Stimulated activated naive CD8-positive, alpha-beta T cell treated with anti-CD3 and anti-CD28 coated beads, Interleukin-15, Interleukin-2, amounts not matched to agents 100 U/mL and 50 U/mL, for 24 hours (primary cell): Measurements from ENCODE around the gene ALG12.

Experiments used
- ATAC-seq: fragments of 150-1000 bp; cut with Tn5 transposase; one replicate; pipeline ENCODE4 v1.10.0; 2021
- DNase-seq: peaks from one replicate; pipeline ENCODE4 v3.0.0; 2021

The ALG12 gene

DNA sequence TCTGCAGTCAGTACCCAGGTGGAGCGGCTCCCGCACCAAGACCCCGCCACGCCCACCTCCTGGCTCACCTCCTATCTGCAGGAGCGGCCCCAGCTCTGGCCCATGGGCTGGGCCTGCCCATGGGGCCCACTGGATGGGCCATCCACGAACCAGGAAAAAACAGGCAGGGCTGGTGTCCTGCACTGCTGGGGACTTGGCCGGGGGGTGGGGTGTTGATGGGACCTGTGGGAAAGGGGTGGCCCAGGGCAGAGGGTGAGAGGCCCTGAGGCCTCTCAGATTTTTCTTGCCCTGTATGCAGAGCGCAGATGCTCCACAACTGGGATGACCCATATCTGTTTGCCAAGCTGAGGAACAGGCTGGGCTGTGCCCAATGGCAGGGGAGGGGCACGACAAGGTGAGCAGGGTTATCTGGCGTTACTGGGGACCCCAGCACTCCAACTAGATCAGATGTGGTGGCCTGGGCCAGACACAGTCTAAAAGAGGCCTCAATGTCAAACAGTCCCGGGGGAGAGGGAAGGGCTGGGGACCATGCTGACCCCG, 39.7 kb upstream of the ALG12 start:
- DNase-seq (no peak), ATAC-seq (no peak)

DNA sequence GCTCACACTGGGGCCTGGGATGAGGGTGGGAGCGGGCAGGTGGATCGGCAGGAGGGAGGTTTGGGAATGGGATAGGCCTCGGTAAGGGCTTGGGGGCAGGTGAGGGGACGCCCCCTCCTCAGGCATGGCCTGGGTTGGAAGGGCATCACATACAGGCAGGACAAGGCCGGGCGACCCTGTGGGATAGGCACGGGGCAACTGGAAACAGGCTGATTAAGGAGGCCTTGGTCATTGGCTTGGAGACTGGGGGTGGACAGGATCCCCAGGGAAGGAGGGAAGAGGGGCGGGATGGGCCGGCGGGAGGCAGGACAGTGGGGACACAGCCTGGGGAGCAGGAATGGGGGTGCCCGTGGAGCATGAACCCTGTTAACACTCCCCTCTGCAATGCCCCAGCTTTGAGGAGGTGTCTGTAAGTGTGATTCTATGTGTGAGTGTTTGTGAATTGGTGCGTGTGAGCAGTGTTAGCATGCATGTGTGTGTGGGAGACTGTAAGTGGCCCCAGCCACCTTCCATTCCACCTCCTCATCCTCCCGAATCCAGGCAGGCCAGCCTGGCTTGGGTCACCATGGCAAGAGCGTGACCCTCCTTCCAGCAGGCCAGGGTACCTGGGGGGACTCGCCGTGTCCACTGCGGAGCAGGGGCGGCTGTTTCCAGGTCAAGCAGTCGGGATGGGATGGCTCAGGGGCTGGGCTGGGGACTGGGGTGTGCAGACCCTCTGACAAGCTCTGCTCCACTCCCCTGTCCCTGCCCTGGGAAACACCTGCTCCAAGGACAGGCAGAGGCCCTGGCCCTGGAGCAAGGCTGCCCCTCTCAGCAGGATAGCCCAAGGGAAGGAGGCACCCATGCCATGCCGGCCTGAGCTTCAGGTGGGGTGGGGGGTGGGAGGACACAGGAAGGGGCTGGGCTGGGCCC, 38.9 kb upstream of the ALG12 start:
- no peak for DNase-seq
- no peak for ATAC-seq

DNA sequence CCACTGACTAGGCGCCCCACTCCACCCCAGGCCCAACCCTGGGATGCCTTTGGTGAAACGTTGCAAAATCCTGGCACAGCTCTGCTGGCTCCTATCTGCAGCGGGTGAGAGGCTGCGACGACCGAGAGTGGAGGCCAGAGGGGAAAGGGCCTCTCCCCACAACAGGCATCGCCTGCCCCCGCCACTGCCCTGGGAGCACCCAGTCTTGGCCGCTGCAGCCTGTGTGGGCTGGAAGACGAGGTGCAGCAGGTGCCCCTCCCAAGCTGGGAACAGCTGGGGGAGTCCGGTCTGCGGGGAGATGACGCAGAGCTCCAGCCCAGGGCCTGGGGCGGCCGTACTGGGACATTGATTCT, 38.2 kb upstream of the ALG12 start:
- ATAC-seq (no peak), DNase-seq (no peak)

DNA sequence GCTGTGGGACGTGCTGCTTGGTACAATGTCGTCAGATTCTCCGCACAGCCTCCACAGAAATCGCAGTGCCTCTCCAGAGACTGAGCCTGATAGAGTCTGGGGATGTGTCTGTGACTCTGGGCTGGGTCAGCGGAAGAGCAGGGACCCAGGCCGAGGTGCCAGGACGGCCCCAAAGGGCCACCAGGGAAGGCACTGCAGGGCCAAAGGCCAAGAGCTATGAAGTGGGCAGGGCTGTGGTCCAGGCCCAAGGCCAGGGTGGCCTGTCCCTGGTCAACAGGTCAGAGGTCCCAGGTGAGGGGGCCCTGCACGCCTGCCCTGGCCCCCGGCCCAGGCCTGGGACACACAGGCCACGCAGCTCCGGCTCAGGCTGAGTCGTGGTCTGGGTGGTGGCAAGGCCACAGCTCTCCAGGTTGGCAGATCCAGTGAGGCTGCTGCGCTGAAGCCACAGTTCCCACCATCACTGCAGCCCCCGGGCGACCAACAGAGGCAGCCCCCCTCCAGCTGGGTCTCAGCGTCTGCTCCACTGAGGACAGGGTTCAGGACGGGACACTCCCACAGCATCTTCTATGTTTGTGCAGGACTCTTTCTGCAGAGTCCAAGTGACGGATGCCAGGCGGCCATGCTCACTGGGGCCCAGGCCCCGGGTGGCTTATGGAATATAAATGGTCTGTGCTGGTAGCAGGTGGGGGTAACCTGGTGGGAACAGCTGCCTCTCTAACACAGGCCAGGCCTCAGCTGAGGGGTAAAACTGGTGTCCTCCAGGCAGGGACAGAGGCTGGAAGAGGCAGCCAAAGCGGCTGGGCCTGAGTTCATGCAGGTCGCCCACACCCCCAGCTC, 37.6 kb upstream of the ALG12 start:
- DNase-seq = no peak

DNA sequence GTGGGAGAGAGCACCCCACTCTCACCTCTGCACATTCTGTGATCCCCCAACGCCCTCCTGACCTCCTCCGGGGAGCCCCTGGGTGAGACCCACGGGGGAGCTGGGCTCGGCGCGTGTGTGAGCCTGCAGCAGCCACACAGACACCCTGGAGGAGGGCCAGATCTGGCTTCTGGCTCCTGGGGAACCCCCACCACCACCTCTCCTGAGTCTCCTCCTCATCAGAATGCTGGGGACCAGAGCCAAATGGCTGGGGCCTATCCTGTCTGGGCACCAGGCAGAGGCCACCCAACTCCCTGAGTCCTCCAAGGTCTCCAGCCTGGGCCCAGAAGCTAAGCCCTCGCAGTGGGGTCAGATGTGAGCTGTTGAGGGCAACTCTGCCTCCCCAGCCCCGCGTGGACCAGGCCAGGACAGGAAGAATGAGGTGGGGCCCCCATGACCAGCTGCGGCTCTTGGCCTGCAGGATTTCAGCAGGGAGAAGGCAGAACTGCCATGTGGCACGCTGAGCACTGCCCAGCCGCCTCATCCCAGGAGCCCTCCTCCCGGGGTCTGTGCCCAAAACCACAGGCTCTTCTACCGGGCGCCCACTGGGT, 36.8 kb upstream of the ALG12 start:
- DNase-seq = no peak

More for the DNA sequence above, 37.6 kb upstream of the ALG12 start:
- no peak for ATAC-seq

DNA sequence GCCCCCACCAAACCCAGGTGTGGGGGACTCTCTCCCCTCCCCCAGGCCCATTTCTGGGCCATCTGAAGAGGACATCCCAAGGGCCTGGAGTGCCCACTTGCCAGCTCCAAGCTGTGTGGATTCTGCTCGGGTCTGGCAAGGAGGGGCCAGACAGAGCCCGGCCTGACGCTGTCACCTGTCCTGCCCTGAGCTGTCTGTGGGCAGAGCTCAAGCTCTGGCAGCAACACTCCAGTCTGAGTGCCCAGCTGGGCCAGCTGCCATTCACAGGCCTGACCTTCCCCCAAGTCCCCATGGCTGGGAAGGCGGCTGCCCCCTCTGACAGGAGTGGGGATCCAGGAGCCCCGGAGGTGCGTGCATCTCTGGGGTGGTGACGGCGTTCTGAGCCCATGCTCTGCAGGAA, 36.1 kb upstream of the ALG12 start:
- ATAC-seq (no peak), DNase-seq (no peak)

More for the DNA sequence above, 36.8 kb upstream of the ALG12 start:
- ATAC-seq = no peak

DNA sequence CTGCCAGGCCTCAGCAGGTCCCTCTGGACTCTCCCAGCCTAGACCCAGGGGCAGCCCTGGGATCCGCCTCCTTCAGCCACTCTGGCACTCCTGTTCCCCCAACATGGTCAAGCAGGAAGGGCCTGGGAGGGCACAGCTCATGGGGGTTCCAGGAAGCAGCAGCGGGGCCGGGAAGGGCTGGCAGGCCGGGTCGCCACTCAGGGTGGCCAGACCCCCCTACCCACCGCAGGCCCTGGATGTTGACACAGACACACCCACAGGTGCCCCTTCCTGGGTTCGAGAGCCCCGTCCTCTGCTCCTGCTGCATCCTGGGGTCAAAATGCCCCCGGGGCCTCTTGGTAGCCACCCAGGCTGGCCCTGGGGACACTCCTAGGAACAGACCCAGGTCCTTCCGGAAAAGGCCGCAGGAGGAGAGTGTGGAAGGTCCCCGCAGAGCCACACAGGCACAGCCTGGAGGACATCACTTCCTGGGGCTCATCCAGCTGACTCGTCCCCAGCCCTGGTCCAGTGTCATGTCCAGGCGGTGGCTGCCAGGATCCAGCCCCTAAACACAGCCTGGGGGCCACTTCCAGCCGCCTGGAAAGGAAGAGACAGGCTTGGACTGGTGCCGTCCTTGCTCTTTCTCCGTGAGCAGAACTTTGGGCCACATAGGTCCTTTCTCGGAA, 35.6 kb upstream of the ALG12 start:
- no peak for ATAC-seq
- DNase-seq = no peak

DNA sequence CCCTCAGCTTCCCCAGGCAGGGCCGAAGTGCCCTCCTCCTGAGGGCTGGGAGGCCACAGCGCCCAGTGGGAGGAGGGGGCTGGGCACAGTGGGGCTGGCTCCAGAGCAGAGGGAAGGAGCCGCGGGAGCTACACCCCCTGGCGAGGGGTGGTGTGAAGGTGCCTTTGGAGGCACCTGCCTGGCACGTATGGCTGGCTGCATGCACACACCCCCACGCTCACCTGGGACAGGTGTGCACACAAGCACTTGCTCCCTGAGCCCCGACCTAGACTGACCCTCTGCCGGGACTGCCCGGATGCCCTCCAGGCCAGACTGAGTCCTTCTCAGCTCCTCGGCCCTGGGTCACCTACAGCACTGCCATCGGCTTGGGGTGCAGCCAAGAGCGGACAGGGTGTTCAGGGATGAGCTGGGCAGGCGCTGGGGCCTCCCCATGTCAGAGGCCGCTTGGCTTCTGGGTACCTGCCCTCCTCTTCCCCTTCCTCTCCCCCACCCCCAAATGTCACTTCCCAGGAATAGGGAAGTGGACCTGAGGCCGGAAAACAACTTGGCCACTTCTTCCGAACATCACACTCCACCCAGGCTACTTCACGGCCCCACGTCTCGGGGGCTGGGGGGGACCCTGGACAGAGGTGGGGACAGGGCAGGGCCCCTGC, 34.9 kb upstream of the ALG12 start:
- no peak for DNase-seq

DNA sequence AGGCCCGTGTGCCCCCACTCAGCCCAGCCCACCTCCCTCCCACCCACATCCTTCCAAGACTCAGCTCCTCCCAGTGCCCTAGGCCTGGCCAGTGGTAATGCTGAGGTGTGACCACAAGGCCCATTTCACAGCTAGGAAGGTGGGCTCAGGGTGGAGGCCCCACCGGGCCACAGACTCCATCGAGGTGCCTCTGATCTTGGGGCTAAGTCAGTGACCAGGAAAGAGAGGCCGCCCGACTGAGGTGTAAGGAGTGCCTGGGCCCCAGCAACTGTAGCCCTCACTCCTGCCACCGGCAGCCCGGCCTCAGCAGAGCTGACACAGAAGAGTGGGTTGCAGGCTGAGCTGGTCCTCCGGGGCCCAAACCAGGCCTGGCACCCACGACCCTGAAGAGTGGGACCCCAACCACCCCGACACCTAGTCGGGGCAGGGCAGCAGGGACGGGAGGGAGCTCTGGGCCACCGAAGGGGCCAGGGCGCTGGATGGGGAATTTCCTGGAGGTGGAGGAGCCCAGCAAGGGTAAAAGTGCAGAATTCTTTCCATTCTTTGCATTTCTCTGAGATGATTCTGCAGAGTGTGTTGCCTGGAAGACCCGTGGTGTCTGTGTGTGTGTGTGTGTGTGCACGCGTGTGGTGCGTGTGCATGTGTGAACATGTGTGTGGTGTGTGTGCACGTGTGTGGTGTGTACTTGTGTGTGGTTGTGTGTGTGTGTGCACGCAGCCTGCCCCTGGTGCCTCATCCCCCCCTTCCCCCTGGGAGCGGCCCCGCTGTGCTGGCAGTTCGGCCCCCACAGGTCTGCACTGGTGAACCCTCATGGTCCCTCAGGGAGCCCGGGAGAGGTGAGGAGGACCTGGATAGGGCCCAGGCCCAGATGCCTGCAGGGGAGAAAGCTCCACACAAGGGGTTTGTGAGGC, 34.0 kb upstream of the ALG12 start:
- ATAC-seq = no peak
- DNase-seq = no peak

More for the DNA sequence above, 34.9 kb upstream of the ALG12 start:
- no peak for ATAC-seq

DNA sequence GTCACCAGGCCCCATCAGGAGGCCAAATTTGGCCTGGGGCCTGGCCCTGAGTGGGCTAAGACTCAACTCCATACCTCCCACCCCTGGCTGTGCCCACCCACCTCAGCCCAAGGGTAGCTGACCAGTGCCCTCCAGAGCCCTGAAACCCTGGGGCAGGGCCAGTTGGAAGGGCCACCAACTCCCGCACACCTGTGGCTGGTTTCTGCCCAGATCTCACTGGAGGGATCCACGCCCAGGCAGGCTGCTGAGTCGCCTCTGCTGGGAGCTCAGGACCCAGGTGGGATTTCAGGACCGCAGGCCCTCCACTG, 33.4 kb upstream of the ALG12 start:
- ATAC-seq (no peak), DNase-seq (no peak)

DNA sequence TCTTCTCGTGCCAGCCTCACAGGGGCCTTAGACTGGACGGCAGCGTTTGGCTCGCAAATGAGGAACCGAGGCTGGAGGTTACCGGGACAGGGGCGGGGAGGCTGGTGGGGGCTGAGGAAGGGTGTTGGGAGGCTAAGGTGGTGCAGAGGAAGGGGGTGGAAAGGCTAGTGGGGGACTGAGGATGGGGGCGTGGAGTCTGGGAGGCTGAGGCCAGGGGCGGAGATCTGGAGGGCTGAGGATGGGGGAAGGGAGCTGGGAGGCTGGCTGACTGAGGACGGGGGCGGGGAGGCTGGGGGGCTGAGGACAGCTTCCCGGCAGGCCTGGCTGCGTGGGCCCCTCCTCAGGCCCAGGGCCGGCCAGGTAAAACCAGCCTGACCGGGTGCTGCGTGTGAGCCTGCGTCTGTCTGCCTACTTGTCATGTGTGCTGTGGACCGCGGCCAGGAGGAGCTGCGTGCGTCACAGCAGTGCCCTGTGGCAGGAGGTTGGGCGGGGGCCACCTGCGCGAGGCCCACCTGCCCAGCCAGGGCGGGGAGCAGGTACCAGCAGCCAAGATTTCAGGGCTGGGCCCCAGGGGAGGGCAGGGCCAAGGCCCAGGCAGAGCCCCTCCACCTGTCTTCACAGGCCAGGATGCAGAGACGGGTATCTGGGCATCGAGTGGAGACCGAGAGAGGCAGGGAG, 32.9 kb upstream of the ALG12 start:
- DNase-seq = no peak
- no peak for ATAC-seq

DNA sequence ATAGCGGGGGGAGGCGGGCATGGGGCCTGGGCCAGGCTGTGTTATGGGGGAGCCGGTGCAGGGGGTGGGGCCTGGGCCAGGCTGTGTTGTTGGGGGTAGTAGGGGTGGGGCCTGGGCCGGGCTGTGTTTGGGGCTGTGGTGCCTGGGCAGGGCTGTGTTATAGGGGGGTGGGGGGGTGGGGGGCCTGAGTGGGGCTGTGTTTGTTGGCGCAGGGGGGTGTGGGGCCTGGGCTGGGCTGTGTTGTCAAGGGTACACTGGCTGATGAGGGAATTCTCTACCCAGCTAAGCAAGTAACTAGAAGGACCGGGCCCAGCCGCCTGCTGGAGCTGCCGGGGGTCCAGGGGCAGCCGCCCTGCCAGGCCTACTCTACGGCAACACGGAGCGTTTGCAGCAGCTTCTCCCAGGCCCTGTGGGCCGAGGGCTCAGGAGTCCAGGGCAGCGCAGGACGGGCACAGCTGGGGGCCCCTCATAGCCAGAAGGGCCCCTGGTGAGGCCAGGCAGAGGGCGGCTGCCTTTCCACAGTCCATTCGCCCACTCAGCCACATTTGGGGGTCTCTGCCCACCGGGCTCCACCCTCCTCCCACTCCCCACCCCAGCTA, 32.3 kb upstream of the ALG12 start:
- no peak for DNase-seq
- ATAC-seq = no peak

DNA sequence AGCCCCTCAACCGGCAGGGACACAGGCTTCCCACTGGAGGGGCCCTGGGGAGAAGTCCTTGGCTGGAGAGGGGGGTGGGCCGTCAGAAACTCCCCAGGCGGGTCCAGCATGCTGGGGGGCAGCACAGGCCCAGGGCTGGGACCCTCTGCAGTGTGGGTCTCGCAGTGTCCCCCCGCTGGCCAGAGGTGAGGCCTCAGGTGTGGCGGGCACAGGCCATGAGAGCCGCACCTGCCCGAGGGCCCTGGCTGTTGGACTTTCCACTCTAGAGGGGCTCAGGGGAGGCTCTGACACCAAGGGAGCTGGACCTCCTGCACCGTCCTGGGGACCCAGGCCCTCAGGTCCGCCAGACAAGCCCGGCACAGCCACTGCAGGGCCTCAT, 31.7 kb upstream of the ALG12 start:
- ATAC-seq (no peak), DNase-seq (no peak)

DNA sequence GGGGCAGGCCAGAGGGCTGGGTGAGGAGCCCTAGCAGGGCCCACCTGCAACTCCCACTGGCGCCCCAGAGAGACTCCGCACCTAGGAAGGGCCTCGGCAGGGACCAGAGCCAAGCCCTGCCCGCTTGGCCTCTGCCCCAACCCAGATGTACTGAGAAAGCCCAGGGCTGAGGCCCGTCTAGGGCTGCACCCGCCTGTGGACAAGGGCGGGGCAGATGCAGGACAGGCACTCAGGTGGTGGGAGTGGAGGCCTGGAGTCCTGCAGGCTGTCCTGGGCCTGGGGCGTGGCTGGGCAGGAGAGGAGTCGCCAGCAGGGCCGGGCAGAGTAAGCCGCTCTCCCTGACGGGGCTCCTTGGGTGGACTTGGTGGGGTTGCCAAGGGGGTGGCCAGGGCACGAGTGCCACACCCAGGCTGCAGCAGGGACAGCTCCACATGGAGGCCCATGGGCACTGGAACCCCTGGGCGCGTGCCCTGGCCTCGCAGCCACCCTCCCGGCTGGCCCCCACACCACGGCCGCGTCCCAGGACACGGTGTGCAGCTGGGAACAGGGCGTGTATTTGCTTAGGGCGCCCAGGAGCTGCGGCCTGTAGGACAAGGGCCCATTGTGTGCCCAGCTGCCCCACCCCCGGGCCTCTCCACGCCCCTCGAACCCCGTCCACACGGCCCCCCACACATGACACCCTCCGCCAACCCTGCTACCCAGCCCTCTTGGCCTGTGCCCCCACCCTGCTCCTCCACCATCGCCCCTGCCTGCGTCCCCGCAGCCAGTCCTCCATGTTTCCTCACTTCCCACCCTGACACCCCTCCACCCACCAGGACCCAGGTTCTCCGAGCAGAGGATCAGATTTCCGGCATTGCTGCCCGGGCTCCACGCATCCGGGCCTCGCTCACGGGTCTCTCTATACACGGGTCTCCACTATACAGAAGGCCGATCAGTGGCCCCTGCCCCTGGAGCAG, 31.0 kb upstream of the ALG12 start:
- no peak for DNase-seq
- ATAC-seq = no peak

DNA sequence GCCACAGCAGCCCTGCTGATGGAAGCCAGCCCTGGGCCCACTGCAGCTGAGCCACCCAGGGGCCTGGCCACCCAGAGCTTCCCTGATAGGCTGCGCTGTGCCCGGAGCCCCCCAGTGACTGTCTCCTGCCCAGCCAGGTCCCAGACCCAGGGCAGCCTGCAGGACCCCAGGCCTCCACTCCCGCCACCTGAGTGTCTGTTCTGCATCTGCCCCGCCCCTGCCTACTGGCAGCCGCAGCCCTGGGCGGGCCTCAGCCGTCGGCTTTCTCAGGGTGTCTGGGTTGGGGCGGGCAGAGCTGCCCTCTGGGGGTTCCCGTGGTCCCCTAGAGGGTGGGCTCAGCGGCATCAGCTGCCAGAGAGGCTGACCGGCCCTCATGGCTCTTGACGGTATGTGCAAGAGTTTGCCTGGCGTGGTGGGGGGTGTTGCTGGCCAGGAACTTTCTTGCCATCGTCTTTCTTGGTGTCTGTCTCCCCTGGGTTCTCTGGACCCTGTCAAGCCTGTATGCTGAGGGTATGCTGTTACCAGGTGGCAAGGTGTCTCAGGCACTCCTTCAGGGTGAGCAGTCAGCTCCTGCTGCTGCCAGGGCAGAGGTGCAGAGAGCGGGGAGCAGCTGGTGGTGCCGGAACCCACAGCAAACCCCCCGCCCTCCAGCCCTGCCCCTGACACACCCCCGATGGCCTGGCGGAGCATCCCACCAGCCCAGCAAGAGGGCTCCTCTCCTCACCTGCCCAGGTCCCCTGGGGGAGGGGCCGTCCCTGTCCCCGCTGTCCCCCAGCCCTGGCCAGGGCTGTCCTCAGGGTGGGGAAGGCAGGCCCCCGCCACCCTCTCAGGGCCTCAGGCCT, 30.1 kb upstream of the ALG12 start:
- ATAC-seq = no peak
- DNase-seq = no peak

DNA sequence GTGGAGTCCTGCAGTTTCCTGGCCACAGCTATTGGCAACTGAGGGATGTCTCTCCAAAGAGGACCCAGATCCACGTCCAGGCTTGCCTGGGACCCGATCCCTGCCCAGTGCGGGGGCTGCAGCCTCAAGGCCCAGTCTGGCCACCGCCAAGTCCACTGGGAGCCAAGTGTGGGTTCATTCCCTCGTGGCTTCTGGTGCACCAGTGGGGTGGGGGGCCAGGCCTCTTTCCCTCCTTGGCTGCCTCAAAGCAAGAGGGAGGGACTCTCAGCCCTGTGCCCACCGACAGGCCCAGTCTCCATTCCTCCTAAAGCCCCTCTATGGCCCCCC, 29.0 kb upstream of the ALG12 start:
- ATAC-seq = no peak
- no peak for DNase-seq

DNA sequence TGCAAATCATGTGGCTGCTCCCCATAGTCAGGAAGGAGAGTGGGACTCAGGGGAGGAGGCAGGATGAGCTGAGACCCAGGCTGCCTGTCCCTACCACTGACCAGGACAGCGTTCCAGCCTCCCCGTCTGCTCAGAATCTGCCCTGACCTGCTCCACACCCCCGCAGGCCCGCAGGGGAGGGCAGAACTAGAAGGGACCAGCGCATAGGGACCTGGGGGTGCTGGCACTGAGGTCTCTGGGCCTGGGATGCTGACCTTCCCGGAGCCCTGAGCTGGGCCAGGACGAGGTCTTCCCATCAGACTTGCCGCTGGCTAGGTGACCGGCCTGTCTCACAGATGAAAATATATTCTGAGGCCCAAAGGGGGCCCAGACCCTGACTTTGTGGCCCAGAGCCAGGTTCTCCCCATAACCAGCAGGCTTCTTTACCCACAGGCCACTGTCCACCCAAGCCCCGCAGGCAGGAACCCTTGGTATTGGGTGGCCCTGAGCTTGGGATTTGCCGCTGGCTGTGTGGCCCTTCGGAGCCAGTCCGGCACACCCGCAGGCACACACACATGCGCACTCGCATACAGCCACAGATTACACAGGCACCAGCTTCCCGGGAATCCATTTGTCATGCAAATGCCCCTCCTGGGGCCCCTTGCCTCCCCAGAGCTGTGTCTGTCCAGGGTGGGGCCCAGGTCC, 28.5 kb upstream of the ALG12 start:
- ATAC-seq (no peak), DNase-seq (no peak)
